HG03442 (cell line): ENCODE results near the gene TPI1.

Source experiments
- ATAC-seq: cut with Tn5 transposase; IDR thresholded peaks from one replicate; pipeline ENCODE4 v1.9.1; 2021; ENCODE audit warnings: mild to moderate bottlenecking, moderate library complexity; ENCODE audit not compliant: unreplicated experiment

The TPI1 gene

DNA sequence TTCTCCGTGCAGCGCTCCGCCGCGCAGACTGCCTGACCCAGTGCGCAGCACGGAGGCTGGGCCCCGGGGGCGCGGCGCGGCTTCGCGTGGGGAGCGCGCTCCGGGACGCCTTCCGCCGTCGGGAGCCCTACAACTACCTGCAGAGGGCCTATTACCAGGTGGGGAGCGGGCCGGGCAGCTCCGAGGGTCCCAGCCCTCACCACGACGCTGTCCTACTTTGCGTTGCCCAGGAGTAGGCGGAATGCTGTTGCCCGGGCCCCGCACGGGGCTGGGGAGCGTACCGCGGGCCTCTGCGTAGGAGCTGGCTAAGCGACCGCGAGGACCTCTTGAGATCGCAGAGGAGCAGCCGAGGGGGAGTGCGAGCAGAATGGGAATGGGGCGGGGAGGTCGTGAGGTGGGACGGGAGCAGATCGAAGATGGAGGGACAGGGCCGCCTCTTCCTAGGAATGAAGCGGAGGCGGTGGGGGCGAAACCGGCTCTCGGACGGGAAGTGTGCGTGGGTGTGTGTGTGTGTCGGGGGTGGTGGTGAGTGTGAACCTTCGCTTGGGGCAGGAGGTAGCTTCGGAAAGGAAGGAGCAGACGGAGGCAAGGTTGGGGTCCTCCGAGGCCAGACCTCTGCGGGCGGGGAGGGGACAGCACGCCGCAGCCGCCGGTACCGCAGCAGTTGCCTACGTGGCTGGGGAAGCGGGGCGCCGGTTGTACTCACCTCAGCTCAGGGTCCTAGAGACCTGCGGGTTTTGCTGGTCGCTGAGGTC is 38.4 kb upstream of the TPI1 start:
- no peak for ATAC-seq

DNA sequence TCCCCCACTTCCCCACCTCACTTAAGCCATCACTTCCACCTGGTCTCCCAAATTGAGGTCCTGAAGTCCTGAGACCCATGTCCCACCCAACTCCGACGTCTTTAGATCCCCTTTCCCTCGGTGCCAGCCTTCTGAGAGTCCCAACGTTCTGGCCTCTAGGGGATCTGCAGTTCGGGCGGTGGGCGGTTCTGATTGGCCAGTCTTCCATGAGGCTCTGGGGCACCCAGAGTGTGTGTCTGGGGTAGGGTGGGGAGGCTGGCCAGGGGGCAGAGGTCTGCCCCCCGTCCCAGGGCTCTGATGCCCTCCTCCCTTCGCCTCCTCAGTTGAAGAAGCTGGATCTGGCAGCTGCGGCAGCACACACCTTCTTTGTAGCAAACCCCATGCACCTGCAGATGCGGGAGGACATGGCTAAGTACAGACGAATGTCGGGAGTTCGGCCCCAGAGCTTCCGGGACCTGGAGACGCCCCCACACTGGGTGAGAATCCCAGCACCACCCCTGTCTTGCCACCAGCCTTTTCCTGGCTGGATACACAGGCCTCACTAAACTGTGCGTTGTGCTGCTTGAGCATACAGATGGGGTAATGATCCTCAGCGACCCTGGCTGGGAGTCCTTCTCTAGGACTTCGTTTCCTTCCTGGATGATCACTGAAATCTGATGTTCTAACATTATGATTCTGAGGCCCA is 37.7 kb upstream of the TPI1 start:
- ATAC-seq: no peak

DNA sequence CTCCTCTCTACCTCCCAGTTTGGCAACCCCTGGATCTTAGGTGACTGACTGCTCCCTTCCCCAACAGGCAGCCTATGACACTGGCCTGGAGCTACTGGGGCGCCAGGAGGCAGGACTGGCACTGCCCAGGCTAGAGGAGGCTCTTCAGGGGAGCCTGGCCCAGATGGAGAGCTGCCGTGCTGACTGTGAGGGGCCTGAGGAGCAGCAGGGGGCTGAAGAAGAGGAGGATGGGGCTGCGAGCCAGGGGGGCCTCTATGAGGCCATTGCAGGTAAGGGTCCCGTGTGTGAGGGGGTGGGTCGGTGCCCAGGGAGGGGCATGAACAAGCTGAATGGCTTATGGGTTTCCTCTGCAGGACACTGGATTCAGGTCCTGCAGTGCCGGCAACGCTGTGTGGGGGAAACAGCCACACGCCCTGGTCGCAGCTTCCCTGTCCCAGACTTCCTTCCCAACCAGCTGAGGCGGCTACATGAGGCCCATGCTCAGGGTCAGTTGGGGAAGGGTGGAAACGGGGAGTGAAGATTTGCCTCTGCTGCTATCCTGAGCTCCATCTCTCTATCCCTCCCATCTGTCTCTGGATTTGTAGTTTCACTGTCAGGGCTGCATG is 36.9 kb upstream of the TPI1 start:
- no peak for ATAC-seq

DNA sequence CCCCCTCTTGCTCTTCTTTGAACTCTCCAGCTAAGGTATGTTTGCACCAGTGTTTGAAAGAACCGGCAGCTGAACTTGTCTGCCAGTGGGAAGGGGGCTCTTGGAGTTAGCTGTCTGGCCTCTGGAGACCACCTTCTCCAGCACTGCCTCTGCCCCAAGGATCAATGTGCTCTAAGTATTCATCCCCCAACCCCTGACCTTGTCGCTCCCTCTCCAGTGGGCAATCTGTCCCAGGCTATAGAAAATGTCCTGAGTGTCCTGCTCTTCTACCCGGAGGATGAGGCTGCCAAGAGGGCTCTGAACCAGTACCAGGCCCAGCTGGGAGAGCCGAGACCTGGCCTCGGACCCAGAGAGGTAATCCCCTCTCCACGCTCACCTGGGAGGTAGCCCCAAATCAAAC is 36.3 kb upstream of the TPI1 start:
- ATAC-seq: no peak

GRCh38 chr12:6831450-6831995 is 35.8 kb upstream of the TPI1 start:
- no peak for ATAC-seq

DNA sequence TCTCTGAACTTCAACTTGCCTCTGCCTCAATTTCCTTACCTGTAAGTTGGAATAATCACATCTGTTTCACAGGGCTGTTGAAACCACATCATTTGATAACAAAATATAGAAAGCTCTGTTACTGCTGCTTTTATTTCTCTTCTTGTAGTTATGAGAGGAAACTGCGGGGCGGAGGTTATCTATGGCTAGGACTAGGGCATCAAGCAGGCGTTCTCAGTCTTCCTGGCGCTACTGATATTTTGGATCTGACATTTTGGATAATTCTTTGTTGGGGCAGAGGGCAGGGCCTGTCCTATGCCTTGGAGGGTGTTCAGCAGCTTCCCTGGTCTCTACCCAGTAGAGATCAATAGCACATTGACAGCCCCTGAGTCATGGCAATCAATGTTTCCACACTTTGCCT is 35.2 kb upstream of the TPI1 start:
- ATAC-seq: no peak

DNA sequence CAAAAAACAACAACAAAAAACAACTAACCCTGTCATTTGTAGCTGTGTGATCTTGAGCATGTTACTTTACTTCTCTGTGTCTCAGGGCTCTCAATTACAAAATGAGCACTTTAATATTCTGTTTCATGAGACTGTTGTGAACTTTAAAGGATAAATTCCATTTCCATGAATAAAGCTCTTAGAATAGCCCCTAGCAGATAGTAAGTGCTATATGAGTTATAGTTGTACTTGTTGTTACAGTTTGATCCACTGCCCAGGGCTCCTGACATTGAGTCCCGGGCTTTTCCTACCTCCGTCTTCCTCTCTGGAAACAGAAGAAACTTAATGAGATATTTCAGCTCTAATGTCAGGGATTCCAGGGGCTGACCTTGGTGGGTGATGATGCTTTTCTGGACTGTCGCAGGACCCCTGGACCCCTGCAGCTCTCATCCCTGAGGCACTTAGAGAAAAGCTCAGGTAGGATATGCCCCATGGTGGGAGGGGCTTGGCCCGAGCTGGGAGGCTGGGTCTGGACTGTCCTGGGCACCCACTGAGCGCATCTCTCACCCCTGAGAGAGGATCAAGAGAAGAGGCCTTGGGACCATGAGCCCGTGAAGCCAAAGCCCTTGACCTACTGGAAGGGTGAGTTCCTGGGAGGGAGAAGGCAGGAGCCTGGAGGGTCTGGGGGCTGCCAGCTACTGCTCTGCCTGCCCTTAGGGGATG is 34.0 kb upstream of the TPI1 start:
- ATAC-seq: no peak

DNA sequence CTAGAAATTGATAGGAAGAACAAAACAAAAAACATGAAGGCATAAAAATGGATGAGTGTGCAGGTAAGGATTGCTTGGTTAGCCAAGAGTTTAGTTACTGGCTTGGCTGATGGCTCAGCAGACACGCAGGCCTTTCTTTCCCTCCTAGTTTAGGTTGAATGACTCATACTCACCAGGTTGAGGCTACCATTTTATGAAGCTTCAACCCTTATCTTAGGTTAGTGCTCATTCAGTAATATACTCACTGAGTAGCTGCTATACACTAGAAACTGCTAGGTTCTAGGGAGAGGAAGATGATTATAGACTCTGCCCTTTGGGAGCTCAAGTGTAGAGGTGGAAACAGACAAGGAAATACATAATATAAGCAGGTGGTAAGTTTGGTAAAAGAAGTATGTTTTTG is 33.1 kb upstream of the TPI1 start:
- ATAC-seq: no peak

GRCh38 chr12:6834873-6835272 is 32.5 kb upstream of the TPI1 start:
- no peak for ATAC-seq

GRCh38 chr12:6836851-6837250 is 30.5 kb upstream of the TPI1 start:
- no peak for ATAC-seq

- ATAC-seq: no peak
Measured at GRCh38 chr12:6837370-6838060, 29.8 kb upstream of the TPI1 start.

DNA sequence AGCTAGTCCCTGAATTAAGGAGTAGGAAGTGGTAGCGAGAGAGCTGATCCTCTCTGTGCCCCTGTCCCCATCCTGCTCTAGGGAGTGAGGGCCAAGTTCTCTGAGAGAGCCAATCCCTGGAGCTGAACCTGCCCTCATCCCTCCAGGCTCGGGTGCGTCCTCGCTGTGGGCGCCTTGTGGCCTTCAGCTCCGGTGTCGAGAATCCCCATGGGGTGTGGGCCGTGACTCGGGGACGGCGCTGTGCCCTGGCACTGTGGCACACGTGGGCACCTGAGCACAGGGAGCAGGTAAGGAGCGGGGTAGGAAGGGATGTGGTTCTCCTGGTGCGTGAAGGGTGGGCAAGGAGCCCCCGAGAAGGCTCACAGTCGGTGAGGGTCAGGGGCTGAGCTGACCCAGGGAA is 28.5 kb upstream of the TPI1 start:
- no peak for ATAC-seq

- ATAC-seq: no peak
Measured at GRCh38 chr12:6839482-6840201, 27.7 kb upstream of the TPI1 start.

DNA sequence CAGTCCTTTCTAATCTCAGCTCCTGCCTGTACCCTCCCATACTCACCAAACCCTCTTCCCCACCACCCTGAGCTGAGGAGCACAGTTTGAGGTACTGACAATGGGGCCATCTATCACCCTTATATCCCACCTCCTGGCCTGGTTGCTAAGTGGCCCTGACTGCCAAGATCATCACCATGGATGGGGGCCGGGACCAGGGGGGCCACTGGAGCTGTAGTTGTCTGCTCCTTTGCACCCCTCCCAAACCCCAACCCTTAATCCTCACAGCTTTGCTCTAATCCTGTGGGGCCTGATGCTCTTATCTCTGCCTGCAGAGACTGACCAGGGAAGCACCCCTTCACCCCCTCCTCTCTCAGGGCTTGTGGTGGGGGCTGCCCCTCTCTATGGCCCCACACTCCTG is 27.0 kb upstream of the TPI1 start:
- no peak for ATAC-seq

DNA sequence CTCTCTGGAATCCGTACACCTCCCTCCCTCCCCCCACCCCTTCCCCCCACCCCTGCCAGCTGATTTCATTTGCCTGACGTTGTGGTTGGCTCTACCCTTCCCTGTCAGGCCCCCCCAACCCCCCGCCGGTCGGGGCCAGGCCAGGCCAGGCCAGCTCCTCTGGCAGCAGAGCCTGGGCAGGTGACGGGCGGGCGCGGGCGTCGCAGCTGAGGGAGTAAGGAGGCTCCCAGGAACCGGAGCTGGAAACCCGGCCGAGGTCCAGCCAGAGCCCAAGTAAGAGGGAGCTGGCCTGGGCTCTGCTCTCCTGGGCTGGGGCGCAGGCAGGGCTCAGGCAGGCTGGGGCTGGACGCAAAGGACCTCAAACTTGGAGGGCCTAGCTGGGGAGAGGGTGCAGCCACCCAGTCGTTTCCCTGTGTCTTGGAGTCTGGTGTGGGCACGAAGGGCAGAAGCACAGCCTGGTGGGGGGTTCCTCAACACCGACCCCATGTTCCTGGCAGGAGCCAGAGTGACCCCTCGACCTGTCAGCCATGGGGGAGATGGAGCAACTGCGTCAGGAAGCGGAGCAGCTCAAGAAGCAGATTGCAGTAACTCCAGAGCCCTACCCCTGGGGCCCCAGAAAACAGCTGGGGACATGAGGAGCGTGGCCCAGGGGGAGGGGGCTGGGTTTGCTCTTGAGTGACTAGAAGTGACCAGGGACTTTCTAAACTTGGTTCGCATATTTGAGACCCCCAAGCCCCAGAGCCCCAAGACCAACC is 26.4 kb upstream of the TPI1 start, which contains the start of gene GNB3:
GNB3 (plus strand) TSS at position 165 of the 755 bp plus-strand sequence; CDS start at position 528, 363 bp downstream.
- no peak for ATAC-seq

DNA sequence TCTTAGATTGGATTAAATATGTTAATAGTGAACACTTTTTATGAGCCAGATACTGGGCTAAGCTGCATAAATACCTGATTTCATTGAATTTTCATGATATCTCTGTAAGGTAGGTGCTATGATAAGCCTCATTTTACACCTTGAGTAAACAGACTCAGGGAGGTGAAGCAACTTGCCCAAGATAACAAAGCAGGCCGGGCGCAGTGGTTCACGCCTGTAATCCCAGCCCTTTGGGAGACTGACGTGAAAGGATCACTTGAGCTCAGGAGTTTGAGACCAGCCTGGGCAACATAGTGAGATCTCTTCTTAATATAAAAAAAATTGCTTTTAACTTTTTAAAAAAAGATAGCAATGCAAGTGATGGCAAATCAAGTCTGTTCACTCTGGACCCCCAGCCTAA is 25.3 kb upstream of the TPI1 start:
- no peak for ATAC-seq

- no peak for ATAC-seq
Measured at GRCh38 chr12:6843118-6843902, 24.0 kb upstream of the TPI1 start.

DNA sequence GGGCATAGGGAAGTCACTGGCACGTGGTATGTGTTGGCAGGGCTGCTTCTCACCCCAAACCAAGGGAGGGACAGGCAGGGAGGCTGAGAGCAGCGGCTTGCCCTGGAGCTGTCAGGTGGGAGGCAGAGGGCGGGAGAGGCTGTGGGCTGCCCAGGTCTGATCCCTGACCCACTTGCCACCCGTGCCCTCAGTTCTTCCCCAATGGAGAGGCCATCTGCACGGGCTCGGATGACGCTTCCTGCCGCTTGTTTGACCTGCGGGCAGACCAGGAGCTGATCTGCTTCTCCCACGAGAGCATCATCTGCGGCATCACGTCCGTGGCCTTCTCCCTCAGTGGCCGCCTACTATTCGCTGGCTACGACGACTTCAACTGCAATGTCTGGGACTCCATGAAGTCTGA is 21.9 kb upstream of the TPI1 start:
- ATAC-seq: no peak
